Liver (tissue), 3 donors: ENCODE measurements around the gene NMS.

Experiments
- EGR1 ChIP-seq, 2 donors: IDR thresholded peaks; 2 replicates each; pipeline ENCODE4 v1.6.1; 2016 to 2018; ENCODE audit warnings: antibody characterized with exemption in 2 of 2, low read depth in 2 of 2
- GABPA ChIP-seq, 2 donors: IDR thresholded peaks in 1 of 2; conservative IDR thresholded peaks in 1 of 2; 2 replicates each; pipeline ENCODE4 v1.6.1; 2016; ENCODE audit warnings: antibody characterized with exemption in 2 of 2, mild to moderate bottlenecking in 1 of 2, moderate library complexity in 1 of 2
- NR2F2 ChIP-seq: IDR thresholded peaks from 2 replicates; pipeline ENCODE4 v1.6.1; 2016; ENCODE audit warnings: antibody characterized with exemption
- RAD21 ChIP-seq, 2 donors: IDR thresholded peaks; 2 replicates each; pipeline ENCODE4 v1.6.1; 2016; ENCODE audit warnings: antibody characterized with exemption in 2 of 2, mild to moderate bottlenecking in 2 of 2
- RXRA ChIP-seq, 2 donors: IDR thresholded peaks; 2 replicates each; pipeline ENCODE4 v1.6.1; 2017 to 2018; ENCODE audit warnings: antibody characterized with exemption in 2 of 2, mild to moderate bottlenecking in 1 of 2
- SP1 ChIP-seq: IDR thresholded peaks from 2 replicates; pipeline ENCODE4 v1.6.1; 2018; ENCODE audit warnings: antibody characterized with exemption, mild to moderate bottlenecking
- TAF1 ChIP-seq: conservative IDR thresholded peaks from 2 replicates; pipeline ENCODE4 v1.6.1; 2016; ENCODE audit warnings: antibody characterized with exemption, mild to moderate bottlenecking
- YY1 ChIP-seq: IDR thresholded peaks from 2 replicates; pipeline ENCODE4 v1.6.1; 2016; ENCODE audit warnings: antibody characterized with exemption, mild to moderate bottlenecking
- TF ChIP-seq, protein P1 (sequence below): fragments of 150-350 bp; IDR thresholded peaks from 2 replicates; pipeline ENCODE4 v1.5.1; 2017; ENCODE audit warnings: improper control_type of control experiment, low read depth, low read length; ENCODE audit not compliant: missing input control
- TF ChIP-seq, protein P2 (sequence below): IDR thresholded peaks from 2 replicates; pipeline ENCODE4 v1.6.1; 2016; ENCODE audit warnings: antibody characterized with exemption
- TF ChIP-seq, protein P3 (sequence below): IDR thresholded peaks from 2 replicates; pipeline ENCODE4 v1.6.1; 2016; ENCODE audit warnings: antibody characterized with exemption
- TF ChIP-seq, protein P4 (sequence below): IDR thresholded peaks from 2 replicates; pipeline ENCODE4 v1.6.1; 2016; ENCODE audit warnings: antibody characterized with exemption, mild to moderate bottlenecking
- TF ChIP-seq, protein P5 (sequence below): IDR thresholded peaks from 2 replicates; pipeline ENCODE4 v1.6.1; 2016; ENCODE audit warnings: antibody characterized with exemption
- donor health status: healthy.
- donor health status: healthy.

DNA sequence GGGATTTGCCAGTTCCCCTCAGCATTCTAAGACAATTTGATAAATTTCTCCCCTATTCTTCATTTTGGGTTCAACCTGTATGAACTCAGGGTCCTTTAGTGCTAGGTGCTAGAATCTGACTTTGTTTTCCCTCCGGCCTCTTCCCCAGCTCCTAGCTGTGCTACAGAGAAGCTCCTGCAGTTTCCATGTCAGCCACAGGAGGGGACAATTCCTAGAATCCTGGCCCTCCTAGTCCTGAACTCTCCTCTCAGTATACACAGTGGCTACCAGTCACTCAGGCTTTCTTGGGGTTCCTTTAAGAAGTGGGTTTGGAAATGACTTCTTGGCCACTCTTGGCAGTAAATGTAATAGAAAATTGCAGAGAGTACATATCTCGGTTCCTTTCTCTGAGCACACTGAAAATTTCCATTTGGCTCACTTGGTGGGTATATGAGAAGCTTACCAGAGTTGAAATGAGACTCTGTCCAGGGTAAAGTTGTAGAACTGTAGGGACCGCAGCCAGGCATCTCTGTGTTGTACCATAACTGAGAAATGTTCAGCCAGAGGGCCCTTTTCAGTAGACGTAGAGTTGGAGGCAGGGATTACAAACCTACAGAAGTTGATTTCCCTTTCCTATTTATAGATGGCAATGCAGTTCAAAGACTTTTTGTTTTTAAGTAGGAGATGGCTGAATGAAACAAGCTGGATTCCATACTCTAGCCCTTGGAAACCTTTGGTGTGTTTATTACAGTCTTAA lies 47.8 kb upstream of the NMS start:
- TF ChIP-seq, protein P1, sequence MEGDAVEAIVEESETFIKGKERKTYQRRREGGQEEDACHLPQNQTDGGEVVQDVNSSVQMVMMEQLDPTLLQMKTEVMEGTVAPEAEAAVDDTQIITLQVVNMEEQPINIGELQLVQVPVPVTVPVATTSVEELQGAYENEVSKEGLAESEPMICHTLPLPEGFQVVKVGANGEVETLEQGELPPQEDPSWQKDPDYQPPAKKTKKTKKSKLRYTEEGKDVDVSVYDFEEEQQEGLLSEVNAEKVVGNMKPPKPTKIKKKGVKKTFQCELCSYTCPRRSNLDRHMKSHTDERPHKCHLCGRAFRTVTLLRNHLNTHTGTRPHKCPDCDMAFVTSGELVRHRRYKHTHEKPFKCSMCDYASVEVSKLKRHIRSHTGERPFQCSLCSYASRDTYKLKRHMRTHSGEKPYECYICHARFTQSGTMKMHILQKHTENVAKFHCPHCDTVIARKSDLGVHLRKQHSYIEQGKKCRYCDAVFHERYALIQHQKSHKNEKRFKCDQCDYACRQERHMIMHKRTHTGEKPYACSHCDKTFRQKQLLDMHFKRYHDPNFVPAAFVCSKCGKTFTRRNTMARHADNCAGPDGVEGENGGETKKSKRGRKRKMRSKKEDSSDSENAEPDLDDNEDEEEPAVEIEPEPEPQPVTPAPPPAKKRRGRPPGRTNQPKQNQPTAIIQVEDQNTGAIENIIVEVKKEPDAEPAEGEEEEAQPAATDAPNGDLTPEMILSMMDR = peak; percentile 44
- TF ChIP-seq YY1 (no peak), SP1 (no peak), RAD21 (IDR thresholded peaks at IDR 0.05) (peak; percentile 25 to 53), RXRA (IDR thresholded peaks at IDR 0.05) (no peak), TAF1 (no peak), NR2F2 (no peak), GABPA (IDR thresholded peaks at IDR 0.05 in 1 of 2, conservative IDR thresholded peaks at IDR 0.05 in 1 of 2) (no peak), EGR1 (IDR thresholded peaks at IDR 0.05; ENCODE audit: low read depth in 2 of 2) (no peak)
- TF ChIP-seq, protein P2, sequence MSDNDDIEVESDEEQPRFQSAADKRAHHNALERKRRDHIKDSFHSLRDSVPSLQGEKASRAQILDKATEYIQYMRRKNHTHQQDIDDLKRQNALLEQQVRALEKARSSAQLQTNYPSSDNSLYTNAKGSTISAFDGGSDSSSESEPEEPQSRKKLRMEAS = no peak
- TF ChIP-seq, protein P3, sequence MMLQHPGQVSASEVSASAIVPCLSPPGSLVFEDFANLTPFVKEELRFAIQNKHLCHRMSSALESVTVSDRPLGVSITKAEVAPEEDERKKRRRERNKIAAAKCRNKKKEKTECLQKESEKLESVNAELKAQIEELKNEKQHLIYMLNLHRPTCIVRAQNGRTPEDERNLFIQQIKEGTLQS = no peak
- TF ChIP-seq, protein P4, sequence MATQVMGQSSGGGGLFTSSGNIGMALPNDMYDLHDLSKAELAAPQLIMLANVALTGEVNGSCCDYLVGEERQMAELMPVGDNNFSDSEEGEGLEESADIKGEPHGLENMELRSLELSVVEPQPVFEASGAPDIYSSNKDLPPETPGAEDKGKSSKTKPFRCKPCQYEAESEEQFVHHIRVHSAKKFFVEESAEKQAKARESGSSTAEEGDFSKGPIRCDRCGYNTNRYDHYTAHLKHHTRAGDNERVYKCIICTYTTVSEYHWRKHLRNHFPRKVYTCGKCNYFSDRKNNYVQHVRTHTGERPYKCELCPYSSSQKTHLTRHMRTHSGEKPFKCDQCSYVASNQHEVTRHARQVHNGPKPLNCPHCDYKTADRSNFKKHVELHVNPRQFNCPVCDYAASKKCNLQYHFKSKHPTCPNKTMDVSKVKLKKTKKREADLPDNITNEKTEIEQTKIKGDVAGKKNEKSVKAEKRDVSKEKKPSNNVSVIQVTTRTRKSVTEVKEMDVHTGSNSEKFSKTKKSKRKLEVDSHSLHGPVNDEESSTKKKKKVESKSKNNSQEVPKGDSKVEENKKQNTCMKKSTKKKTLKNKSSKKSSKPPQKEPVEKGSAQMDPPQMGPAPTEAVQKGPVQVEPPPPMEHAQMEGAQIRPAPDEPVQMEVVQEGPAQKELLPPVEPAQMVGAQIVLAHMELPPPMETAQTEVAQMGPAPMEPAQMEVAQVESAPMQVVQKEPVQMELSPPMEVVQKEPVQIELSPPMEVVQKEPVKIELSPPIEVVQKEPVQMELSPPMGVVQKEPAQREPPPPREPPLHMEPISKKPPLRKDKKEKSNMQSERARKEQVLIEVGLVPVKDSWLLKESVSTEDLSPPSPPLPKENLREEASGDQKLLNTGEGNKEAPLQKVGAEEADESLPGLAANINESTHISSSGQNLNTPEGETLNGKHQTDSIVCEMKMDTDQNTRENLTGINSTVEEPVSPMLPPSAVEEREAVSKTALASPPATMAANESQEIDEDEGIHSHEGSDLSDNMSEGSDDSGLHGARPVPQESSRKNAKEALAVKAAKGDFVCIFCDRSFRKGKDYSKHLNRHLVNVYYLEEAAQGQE = no peak
- TF ChIP-seq, protein P5, sequence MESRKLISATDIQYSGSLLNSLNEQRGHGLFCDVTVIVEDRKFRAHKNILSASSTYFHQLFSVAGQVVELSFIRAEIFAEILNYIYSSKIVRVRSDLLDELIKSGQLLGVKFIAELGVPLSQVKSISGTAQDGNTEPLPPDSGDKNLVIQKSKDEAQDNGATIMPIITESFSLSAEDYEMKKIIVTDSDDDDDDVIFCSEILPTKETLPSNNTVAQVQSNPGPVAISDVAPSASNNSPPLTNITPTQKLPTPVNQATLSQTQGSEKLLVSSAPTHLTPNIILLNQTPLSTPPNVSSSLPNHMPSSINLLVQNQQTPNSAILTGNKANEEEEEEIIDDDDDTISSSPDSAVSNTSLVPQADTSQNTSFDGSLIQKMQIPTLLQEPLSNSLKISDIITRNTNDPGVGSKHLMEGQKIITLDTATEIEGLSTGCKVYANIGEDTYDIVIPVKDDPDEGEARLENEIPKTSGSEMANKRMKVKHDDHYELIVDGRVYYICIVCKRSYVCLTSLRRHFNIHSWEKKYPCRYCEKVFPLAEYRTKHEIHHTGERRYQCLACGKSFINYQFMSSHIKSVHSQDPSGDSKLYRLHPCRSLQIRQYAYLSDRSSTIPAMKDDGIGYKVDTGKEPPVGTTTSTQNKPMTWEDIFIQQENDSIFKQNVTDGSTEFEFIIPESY = no peak
